HG02884 (cell line): ENCODE results near the gene WWC1.
A peak's percentile ranks its signal among the peaks of the same experiment; 100 is the strongest.

Source experiments
- ATAC-seq: cut with Tn5 transposase; IDR thresholded peaks from one replicate; pipeline ENCODE4 v1.9.1; 2021; ENCODE audit warnings: mild to moderate bottlenecking, moderate library complexity; ENCODE audit not compliant: unreplicated experiment

The WWC1 gene

GRCh38 chr5:168359820-168360460, 68.5 kb downstream of the WWC1 start:
- no peak for ATAC-seq

- ATAC-seq: no peak
Measured at GRCh38 chr5:168360521-168361285, 69.3 kb downstream of the WWC1 start.

- no peak for ATAC-seq
Measured at GRCh38 chr5:168362097-168362885, 70.8 kb downstream of the WWC1 start.

- ATAC-seq: no peak
Measured at GRCh38 chr5:168364151-168364661, 72.8 kb downstream of the WWC1 start.

- ATAC-seq: no peak
Measured at GRCh38 chr5:168364750-168365550, 73.5 kb downstream of the WWC1 start.

GRCh38 chr5:168365581-168366081, 74.2 kb downstream of the WWC1 start:
- no peak for ATAC-seq

GRCh38 chr5:168366116-168366515, 74.7 kb downstream of the WWC1 start:
- ATAC-seq: no peak

- ATAC-seq: no peak
Measured at GRCh38 chr5:168368854-168369253, 77.4 kb downstream of the WWC1 start.

- no peak for ATAC-seq
Measured at GRCh38 chr5:168370831-168371230, 79.4 kb downstream of the WWC1 start.

GRCh38 chr5:168372356-168372946, 81.0 kb downstream of the WWC1 start:
- peak; percentile 76 for ATAC-seq

GRCh38 chr5:168374532-168374931, 83.1 kb downstream of the WWC1 start:
- no peak for ATAC-seq

- no peak for ATAC-seq
Measured at GRCh38 chr5:168375214-168375613, 83.8 kb downstream of the WWC1 start.

- no peak for ATAC-seq
Measured at GRCh38 chr5:168377525-168377924, 86.1 kb downstream of the WWC1 start.

GRCh38 chr5:168378741-168379140, 87.3 kb downstream of the WWC1 start:
- no peak for ATAC-seq

- ATAC-seq: no peak
Measured at GRCh38 chr5:168382421-168382820, 91.0 kb downstream of the WWC1 start.

- ATAC-seq: no peak
Measured at GRCh38 chr5:168390491-168390890, 99.0 kb downstream of the WWC1 start.

GRCh38 chr5:168393773-168394172, 102.3 kb downstream of the WWC1 start:
- no peak for ATAC-seq

GRCh38 chr5:168400429-168401220, 109.2 kb downstream of the WWC1 start:
- ATAC-seq: no peak

GRCh38 chr5:168401226-168401625, 109.8 kb downstream of the WWC1 start:
- ATAC-seq: no peak
